Bone marrow (tissue), 2 donors: ENCODE measurements around the gene EDA.
A peak's percentile ranks its signal among the peaks of the same experiment; 100 is the strongest.

Experiments used
- DNase-seq, 2 donors: peaks; one replicate each; lab custom pipeline; 2025; lab: John Stamatoyannopoulos, UW

Gene EDA

DNA sequence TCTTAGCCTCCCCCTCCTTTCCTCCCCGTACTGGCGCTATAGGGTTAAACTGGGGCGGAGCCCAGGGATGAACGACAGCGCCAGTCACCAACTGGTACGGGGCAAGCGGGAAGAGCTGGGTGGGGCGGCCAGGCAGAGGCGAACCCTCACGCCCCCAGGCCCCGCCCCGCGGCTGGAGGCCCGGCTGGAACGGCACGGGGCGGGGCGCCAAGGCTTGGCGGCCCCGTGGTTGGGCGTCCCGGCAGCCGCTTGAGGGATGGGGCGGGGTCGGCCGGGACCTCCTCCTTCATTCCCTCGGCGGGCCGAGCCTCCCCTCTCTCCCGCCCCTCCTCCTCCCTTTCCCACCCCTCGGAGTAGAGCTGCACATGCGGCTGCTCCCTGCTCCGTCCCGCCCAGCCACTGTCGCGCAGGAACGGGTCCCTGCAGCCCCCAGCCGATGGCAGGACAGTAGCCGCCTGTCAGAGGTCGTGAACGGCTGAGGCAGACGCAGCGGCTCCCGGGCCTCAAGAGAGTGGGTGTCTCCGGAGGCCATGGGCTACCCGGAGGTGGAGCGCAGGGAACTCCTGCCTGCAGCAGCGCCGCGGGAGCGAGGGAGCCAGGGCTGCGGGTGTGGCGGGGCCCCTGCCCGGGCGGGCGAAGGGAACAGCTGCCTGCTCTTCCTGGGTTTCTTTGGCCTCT is at the start of gene EDA:
Gene EDA (plus strand): TSS at position 335 of the 678 bp plus-strand sequence.
- peak in 1 of 2 donors; percentile 0 for DNase-seq

DNA sequence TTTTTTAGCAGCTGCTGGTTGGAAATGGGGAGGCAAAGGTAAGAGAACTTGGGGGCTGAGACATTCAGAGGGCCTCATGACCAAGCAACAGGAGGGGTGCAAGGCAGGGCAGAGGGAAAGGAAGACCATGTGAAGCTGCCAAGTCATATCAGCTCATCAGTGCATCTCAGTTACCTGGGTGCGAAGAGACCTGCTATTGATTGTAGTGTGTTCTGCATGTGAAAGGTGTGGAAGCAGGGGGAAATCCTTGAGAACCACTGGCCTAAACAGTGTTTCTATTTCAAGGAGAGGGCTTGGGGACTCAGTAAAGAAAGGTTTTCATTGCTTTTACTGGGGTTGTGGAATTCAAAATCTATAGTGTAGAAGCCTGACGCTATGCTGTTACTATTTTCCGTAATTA is 47.1 kb upstream of the EDA start:
- DNase-seq = no peak

DNA sequence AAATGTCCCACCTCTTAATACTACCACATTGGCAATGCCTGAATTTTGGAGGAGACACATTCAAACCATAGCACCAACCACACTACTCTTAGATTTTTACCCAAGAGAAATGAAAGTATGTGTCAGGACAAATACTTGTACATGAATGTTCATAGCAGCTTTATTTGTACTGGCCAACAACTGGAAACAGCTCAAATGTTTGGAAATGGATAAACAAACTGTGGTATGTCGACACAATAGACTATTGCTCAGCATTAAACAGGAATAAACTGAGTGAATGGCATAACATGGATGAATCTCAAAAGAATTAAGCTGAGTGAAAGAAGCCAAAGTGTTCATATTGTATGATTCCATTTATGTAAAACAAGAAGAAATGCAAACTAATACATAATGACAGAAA is 18.5 kb upstream of the EDA start:
- DNase-seq = no peak

GRCh38 chrX:69600182-69600581 is 15.7 kb upstream of the EDA start:
- DNase-seq = no peak

DNA sequence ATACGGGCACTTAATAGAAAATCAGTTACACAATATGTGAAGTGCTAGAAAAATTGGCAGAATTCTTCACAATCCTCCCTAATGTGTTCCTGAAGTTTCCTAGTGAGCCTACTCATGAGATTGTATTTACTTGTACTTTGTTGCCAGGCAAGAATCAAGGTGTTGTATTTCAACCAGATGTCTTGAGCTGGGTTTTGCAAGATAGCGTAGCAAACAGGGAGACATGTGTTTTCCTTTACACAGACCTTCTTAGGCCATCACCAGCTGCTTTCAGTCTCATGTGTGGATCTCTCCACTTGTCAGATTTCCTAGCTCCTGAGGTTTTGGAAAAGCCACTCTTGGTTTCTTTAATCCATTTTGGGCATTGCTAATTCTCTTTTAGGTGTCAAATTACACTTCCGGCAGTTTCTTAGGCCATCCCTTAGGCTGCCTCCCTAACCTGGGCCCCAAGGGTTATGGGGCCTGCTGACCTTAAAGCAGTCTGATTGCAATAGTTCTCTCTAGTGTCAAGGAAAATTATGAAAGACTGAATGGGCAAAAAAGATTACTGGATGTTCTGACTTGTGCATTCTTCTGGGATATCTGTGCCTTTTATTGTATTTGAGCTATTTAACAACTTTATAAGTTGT is 12.2 kb upstream of the EDA start:
- no peak for DNase-seq

DNA sequence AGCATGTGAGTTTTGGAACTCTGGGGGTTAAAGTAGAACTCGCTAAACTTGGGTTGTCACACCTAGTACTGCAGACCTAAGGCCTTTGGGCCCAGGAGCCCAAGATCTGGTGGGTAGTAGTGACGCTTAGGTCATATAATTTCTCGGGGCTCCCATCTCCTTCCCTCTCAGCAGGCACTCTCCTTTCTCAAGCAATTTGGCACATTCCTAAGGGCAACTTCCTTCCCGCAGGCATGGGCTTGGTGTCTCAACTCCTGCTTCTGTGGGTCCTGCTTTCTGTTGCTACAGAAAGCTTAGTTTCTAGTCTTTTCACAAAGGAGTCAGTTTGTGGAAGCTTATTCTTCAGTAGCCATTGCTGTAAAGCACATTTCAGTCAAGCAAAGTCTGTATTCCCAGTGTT is 10.4 kb upstream of the EDA start:
- DNase-seq = no peak

GRCh38 chrX:69607616-69608015 is 8.3 kb upstream of the EDA start:
- no peak for DNase-seq

GRCh38 chrX:69613946-69614345 is 2.0 kb upstream of the EDA start:
- no peak for DNase-seq

- DNase-seq = no peak
These were observed 1.0 kb upstream of the EDA start for GRCh38 chrX:69614886-69615285.

- no peak for DNase-seq
These were observed 571 bp upstream of the EDA start for GRCh38 chrX:69615342-69615741.

GRCh38 chrX:69616457-69617203 is 717 bp downstream of the EDA start:
- DNase-seq = no peak

DNA sequence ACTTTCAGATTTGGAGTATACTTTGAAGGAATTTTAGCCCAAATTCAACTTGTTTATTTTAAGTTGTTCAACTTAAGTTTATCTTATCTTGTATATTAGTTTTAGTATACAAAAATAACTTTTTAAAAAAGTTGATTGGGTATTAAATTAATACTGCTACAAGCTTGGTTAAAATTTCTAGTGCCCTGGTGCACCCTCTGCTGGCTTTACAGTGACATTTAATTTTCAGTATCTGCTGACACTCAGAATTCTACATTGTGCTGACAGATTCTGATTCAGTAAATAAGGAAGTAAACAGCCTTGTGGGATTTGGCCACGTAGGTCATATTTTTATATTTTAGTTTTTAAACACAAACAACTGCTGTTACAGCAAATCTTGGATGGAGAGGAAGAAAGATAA is 2.9 kb downstream of the EDA start:
- no peak for DNase-seq

DNA sequence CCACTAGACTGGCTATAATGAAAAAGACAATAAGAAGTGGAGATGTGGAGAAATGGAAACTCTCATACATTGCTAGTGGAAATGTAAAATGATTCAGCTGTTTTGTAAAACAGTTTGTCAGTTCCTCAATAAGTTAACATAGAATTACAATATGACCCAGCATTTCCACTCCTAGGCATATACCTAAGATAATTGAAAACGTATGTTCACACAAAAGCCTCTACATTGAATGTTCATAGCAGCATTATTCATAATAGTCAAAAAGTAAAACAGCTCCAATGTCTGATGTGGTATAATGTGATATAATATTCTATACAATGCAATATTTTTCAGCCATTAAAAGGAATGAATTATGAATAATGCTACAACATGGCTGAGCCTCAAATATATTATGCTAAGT is 10.2 kb downstream of the EDA start:
- DNase-seq = no peak

GRCh38 chrX:69627744-69628143 is 11.8 kb downstream of the EDA start:
- no peak for DNase-seq

DNA sequence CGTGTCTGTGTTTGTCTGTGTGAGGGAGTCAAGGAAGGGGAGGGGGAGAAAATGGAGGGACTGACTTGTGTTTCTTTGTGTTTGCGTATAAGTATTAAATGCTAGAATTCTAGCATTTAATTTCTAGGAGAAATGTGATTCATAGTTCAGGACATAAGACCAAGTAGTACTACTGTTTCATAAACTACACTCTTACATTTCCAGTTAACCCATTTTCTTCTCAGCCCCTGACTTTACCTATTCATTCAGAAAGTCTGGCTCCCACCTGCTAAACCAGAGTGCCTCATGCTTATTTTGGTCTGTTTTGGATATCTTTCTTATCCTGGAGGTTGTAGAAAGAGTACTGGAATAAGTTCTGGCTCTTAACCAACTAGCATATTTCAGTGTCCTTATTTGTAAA is 14.2 kb downstream of the EDA start:
- DNase-seq = no peak

DNA sequence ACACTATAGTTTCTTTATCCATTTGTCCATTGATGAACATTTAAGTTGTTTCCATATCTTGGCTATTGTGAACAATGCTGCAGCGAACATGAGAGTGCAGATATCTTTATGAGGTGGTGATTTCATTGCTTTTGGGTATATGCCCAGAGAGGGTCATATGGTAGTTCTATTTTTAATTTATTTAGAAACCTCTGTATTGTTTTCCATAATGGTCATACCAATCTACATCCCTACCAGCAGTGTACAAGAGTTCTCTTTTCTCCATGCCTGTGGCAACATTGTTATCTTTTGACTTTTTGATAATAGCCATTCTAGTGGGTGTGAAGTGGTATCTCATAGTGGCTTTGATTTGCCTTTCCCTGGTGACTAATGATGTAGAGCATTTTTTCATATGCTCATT is 48.8 kb downstream of the EDA start:
- DNase-seq = no peak

- no peak for DNase-seq
These were observed 54.2 kb downstream of the EDA start for GRCh38 chrX:69670001-69670555.

DNA sequence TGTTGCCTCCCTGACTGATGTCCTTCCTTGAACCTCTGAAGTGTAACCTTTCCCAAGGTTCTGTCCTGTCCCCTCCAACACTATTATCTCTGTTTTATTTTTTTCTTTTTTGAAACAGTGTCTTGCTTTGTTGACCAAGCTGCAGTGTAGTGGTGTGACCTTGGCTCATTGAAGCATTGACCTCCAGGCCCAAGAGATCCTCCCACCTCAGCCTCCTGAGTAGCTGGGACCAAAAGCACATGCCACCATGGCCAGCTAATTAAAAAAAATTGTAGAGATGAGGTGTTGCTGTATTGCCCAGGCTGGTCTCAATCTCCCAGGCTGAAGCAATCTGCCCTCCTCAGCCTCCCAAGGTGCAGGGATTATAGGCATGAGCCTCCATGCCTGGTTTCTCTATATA is 59.0 kb downstream of the EDA start:
- DNase-seq = no peak

GRCh38 chrX:69705818-69706217 is 89.9 kb downstream of the EDA start:
- no peak for DNase-seq

- DNase-seq = no peak
These were observed 102.2 kb downstream of the EDA start for GRCh38 chrX:69718102-69718501.

GRCh38 chrX:69724307-69724706 is 108.4 kb downstream of the EDA start:
- DNase-seq = no peak

DNA sequence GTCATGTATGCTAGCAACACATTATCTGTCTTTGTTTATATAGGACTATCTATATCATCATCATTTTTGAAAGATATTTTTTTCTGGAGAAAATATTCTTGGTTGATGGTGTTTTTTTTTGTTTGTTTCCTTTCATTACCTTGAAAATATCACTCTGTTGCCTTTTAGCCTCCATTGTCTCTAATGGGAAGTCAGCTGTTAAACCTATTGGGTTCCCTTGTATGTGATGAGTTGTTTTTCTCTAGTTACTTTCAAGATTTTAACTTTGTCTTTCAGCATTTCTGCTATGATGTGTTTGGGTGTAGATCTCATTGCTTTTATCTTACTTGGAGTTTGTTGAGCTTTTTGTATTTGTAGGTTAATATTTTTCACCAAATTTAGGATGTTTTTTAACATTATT is 124.4 kb downstream of the EDA start:
- no peak for DNase-seq

GRCh38 chrX:69741721-69742120 is 125.8 kb downstream of the EDA start:
- DNase-seq = no peak
